Measurements from ENCODE around the gene CHST12. TPM values are rescaled to one million over a fixed set of nuclear protein-coding genes. Genes with fewer than 3 reads are reported as not detected.

The CHST12 gene
- total RNA-seq, 1 donor from 2014 or later, result 27.3 TPM

DNA sequence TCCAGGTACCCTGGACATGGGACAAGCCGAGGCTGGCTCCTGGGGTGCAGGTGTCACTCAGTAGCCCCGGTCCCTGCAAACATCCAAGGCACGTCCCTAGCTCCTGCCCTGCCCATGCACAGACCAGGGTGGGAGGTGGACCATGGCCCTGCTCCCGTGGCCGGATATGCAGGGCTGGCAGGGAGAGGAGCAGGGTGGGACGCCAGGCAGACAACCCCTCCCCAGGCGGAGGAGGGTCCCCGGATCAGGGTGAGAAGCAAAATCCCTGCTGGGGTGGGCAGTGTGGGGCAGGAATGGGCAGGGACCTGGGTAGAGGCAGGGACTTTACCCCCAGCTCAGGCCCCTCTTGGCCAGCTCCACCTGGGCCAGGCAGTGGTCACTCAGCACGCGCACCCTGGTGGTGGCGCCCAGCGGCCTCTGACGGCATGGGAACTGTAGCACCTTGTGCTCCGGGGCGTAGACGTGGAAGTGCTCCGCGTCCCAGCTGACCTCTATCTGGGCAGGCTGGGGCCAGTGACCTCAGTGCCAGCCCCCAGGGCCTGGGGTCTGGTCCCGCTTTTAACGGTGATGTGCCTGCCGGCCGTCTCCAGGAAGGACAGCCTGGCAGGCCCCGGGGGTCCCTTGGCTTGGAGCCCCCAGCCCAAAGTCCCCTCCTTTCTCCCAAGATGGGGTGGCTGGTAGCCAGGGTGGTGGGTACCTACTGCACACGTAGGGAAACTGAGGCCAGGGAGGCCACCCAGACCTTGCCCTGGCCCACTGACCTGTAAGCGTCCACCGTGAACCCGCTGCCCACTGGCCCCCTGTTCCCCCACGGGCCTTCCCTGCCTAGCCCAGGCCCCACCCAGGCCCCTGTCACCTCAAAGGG is 71.6 kb downstream of the CHST12 start:
- no peak overlapping the region for H3K27ac Mint-ChIP-seq (ENCODE audit: unreplicated experiment)
- no peak overlapping the region for H3K4me3 Mint-ChIP-seq (ENCODE audit: unreplicated experiment)
- peaks cover 4% of the 10 kb centered on the region for H3K4me1 Mint-ChIP-seq (ENCODE audit: low read depth, unreplicated experiment)
- no peak for DNase-seq
- peaks cover 4% of the 10 kb centered on the region for H3K27me3 Mint-ChIP-seq (ENCODE audit: unreplicated experiment)
- TF ChIP-seq, protein P1, sequence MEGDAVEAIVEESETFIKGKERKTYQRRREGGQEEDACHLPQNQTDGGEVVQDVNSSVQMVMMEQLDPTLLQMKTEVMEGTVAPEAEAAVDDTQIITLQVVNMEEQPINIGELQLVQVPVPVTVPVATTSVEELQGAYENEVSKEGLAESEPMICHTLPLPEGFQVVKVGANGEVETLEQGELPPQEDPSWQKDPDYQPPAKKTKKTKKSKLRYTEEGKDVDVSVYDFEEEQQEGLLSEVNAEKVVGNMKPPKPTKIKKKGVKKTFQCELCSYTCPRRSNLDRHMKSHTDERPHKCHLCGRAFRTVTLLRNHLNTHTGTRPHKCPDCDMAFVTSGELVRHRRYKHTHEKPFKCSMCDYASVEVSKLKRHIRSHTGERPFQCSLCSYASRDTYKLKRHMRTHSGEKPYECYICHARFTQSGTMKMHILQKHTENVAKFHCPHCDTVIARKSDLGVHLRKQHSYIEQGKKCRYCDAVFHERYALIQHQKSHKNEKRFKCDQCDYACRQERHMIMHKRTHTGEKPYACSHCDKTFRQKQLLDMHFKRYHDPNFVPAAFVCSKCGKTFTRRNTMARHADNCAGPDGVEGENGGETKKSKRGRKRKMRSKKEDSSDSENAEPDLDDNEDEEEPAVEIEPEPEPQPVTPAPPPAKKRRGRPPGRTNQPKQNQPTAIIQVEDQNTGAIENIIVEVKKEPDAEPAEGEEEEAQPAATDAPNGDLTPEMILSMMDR (IDR thresholded peaks at IDR 0.05; ENCODE audit: partially characterized antibody, unreplicated experiment), result no peak
- H3K36me3 Mint-ChIP-seq (ENCODE audit: unreplicated experiment), result no peaks in the 10 kb centered on the region
- H3K9me3 Mint-ChIP-seq (ENCODE audit: unreplicated experiment), result no peaks in the 10 kb centered on the region

DNA sequence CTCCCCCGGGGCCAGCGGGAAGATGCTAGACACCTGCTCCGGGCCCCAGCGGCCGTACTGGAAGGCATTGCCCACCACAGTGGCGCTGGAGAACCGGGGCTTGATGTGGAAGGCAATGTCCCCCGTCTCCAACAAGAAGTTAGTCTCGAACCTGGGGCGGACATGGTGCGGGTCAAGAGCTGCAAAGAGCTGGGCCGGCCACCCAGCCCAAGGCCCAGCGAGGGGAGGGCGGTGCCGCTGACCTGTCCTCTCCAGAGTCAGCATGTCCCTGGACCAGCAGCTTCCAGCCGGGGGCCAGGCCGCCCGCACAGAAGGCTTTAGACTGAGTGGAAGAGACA is 72.2 kb downstream of the CHST12 start:
- TF ChIP-seq, protein P1 (IDR thresholded peaks at IDR 0.05; ENCODE audit: partially characterized antibody, unreplicated experiment), result no peak
- Mint-ChIP-seq H3K4me3 (ENCODE audit: unreplicated experiment) (no peak overlapping the region), H3K4me1 (ENCODE audit: low read depth, unreplicated experiment) (peaks cover 4% of the 10 kb centered on the region), H3K27ac (ENCODE audit: unreplicated experiment) (no peak overlapping the region), H3K36me3 (ENCODE audit: unreplicated experiment) (no peaks in the 10 kb centered on the region), H3K9me3 (ENCODE audit: unreplicated experiment) (no peaks in the 10 kb centered on the region), H3K27me3 (ENCODE audit: unreplicated experiment) (peaks cover 2% of the 10 kb centered on the region)
- DNase-seq, result no peak

DNA sequence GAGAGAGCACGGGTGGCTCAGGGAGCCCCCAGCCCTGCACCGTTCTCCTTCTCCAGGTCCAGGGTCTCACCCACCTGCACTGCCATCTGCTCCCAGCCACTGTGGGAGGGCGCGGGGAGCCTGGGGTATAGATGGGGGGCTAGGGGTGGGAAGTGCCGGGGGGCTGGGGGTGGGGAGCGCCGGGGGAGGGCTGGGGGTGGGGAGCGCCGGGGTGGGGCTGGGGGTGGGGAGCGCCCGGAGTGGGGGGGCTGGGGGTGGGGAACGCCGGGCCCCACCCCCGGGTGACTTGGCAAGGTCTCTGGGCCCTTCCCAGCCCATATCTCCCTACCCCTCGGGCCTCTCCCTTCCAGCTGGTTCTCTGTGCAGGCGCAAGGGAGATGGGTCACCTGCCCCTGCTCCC is 72.9 kb downstream of the CHST12 start, which contains the start of gene GRIFIN:
Gene GRIFIN, minus strand, starts transcription at position 101 of the 400 bp plus-strand sequence. Its CDS starts 15 bp downstream, at position 86.
- H3K4me3 Mint-ChIP-seq (ENCODE audit: unreplicated experiment), result no peak within 1 kb of the TSS
- H3K36me3 Mint-ChIP-seq (ENCODE audit: unreplicated experiment), result no peaks in the 10 kb centered on the region
- no peak for DNase-seq
- peaks cover 2% of the 10 kb centered on the region for H3K9me3 Mint-ChIP-seq (ENCODE audit: unreplicated experiment)
- no peak within 1 kb of the TSS for H3K27ac Mint-ChIP-seq (ENCODE audit: unreplicated experiment)
- TF ChIP-seq, protein P1 (IDR thresholded peaks at IDR 0.05; ENCODE audit: partially characterized antibody, unreplicated experiment), result no peak
- H3K4me1 Mint-ChIP-seq (ENCODE audit: low read depth, unreplicated experiment), result peaks cover 4% of the 10 kb centered on the region
- peaks cover 4% of the 10 kb centered on the region for H3K27me3 Mint-ChIP-seq (ENCODE audit: unreplicated experiment)

DNA sequence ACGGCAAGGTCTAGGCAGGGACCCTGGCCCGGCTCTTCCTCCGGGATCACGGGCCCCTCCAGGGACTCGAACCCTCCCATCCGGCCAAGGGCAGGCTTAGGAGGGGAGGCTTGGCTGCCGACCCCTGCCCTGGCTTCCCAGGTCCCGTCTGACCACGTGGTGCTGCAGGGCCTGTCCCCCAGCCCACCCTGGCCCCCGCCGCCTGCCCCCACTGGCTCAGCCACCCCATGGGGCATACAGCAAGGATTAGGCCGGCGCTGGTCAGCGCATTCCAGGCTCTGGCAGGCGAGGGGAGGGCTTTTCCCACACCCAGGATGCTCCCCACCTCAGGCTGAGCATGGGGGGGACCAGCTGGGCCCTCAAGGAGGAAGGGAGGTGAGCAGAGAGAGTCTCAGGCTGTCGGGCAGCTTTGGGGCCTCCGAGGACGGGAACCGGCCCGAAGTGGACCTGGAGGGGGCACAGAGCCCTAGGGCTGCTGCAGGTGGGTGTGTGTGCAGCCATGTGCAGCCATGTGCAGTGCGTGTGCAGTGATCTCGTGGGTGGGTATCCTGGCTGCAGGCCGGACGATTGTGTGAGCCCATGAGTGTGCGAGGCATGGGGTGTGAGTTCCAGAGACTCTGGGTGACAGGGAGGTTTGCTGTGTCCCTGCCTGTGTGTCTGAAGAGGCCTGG is 73.5 kb downstream of the CHST12 start:
- Mint-ChIP-seq H3K4me3 (ENCODE audit: unreplicated experiment) (no peak overlapping the region), H3K4me1 (ENCODE audit: low read depth, unreplicated experiment) (peaks cover 4% of the 10 kb centered on the region), H3K27me3 (ENCODE audit: unreplicated experiment) (peaks cover 4% of the 10 kb centered on the region), H3K36me3 (ENCODE audit: unreplicated experiment) (no peaks in the 10 kb centered on the region), H3K27ac (ENCODE audit: unreplicated experiment) (no peak overlapping the region), H3K9me3 (ENCODE audit: unreplicated experiment) (peaks cover 2% of the 10 kb centered on the region)
- no peak for DNase-seq
- TF ChIP-seq, protein P1 (IDR thresholded peaks at IDR 0.05; ENCODE audit: partially characterized antibody, unreplicated experiment), result no peak

All from glutamatergic neuron (in vitro differentiated cells).